Peyer's patch (tissue), 4 donors: ENCODE data around the gene ASB13.

Experiments used
- CTCF ChIP-seq, 6 experiments: fragments of 450-650 bp in 4 of 6; fragments of 200-600 bp in 2 of 6; sonication (generic) in 1 of 6; IDR thresholded peaks; one replicate each; pipeline ENCODE4 v1.5.1; 2017 to 2019; ENCODE audit warnings: antibody characterized with exemption in 6 of 6, mild to moderate bottlenecking in 3 of 6, moderate library complexity in 1 of 6
- POLR2A ChIP-seq, 2 donors: fragments of 450-650 bp; IDR thresholded peaks; one replicate each; pipeline ENCODE4 v1.5.1; 2017; ENCODE audit warnings: antibody characterized with exemption in 2 of 2, mild to moderate bottlenecking in 2 of 2, moderate library complexity in 2 of 2

- TF ChIP-seq POLR2A (IDR thresholded peaks at IDR 0.05) (no peak), CTCF (IDR thresholded peaks at IDR 0.05) (no peak)
Measured at GRCh38 chr10:5639066-5639465, 27.3 kb downstream of the ASB13 start.
